GM12874 (cell line): ENCODE data around the gene PRKG1.

Experiments
- TF ChIP-seq, protein P1 (sequence below): IDR thresholded peaks from 2 replicates; pipeline ENCODE4 v1.5.1; 2011; ENCODE audit warnings: low read depth, mild to moderate bottlenecking, control low read depth, low read length, moderate library complexity; ENCODE audit not compliant: insufficient read depth

PRKG1 gene

GRCh38 chr10:51643734-51644133 is 569.4 kb downstream of the PRKG1 start:
- TF ChIP-seq, protein P1, sequence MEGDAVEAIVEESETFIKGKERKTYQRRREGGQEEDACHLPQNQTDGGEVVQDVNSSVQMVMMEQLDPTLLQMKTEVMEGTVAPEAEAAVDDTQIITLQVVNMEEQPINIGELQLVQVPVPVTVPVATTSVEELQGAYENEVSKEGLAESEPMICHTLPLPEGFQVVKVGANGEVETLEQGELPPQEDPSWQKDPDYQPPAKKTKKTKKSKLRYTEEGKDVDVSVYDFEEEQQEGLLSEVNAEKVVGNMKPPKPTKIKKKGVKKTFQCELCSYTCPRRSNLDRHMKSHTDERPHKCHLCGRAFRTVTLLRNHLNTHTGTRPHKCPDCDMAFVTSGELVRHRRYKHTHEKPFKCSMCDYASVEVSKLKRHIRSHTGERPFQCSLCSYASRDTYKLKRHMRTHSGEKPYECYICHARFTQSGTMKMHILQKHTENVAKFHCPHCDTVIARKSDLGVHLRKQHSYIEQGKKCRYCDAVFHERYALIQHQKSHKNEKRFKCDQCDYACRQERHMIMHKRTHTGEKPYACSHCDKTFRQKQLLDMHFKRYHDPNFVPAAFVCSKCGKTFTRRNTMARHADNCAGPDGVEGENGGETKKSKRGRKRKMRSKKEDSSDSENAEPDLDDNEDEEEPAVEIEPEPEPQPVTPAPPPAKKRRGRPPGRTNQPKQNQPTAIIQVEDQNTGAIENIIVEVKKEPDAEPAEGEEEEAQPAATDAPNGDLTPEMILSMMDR = no peak

- TF ChIP-seq, protein P1 = no peak
Observed at GRCh38 chr10:51649064-51649463, 574.8 kb downstream of the PRKG1 start.

DNA sequence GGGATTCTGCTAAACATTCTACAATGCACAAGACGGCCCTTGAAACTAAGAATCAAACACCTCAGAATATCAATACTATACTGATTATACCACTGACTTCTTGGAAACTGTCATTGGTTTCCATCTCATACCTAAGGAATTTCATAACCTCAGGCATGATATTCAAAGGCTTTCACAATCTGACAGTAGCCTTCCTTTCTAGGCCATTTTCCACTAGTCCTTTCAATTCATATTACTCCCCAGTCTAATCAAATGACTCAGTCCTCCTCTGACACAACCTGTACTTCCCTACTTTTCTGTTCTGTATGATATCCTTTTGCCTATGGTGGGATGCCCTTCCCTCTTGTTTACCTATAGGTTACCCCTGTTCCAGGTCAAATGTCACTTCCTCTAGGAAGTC is 576.8 kb downstream of the PRKG1 start:
- TF ChIP-seq, protein P1 = no peak

DNA sequence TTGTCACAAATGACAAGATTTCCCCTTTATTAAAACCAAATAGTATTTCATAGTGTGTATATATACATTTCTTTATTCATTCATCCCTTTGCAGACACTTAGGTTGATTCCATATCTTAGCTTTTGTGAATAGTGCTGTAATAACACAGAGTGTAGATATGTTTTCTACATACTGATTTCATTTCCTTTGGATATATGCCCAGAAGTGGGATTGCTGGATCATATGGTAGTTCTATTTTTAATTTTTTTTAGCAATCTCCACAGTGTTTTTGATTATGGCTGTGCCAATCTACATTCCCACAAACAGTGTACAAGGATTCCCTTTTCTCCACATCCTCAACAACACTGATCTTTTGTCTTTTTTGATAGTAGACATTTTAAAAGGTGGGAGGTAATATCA is 578.7 kb downstream of the PRKG1 start:
- TF ChIP-seq, protein P1 = no peak

DNA sequence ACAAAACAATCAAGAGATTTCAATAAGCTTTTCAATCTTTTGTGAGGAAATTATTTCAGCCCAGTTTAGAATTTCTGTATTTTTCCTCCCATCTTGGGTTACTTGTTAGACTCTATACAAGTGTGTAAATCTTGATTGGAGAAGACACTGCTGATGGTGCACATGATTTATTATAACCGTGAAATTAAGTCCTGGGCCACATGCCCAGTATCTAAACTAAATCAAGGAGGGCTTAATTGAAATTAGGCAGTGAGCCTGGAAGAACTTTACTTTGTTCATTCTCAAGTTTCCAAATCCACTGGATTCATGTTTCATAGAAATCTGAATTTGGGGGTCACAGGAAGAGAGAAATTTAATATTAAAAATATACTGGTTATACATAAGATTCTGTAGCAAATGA is 580.6 kb downstream of the PRKG1 start:
- TF ChIP-seq, protein P1 = no peak

- TF ChIP-seq, protein P1 = no peak
Observed at GRCh38 chr10:51656503-51656902, 582.2 kb downstream of the PRKG1 start.

GRCh38 chr10:51658000-51658399 is 583.7 kb downstream of the PRKG1 start:
- TF ChIP-seq, protein P1 = no peak

DNA sequence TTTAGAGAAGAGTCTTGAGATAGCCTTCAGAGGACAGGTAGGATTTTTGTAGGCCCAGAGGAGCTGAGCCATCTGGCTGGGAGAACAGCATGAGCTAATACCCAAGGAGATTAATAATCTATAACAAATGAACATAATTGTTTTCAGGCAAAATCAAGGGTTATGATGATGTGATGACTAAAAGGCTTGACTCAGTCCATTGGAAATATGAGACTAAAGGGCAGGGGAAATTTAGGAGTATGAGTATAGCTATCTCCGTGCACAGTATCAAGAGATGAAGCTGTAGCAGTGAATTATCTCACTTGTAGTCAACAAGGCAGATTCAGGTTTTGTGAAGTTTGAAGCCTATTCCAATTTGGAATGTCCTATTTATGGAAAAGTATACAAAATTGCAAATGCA is 585.1 kb downstream of the PRKG1 start:
- TF ChIP-seq, protein P1 = no peak
